ENCODE data around the gene GSG1L. TPM values are rescaled to one million over a fixed set of nuclear protein-coding genes. Genes with fewer than 3 reads are reported as not detected.

The GSG1L gene
- total and polyA plus RNA-seq, 9 of the 15 experiments (the other 6 are each of a cell fraction or from before 2014, with no cell fraction given) = not detected

- H3K27me3 ChIP-seq (ENCODE audit: control insufficient read depth in 2 of 2, insufficient read depth in 2 of 2, low read length in 2 of 2) = no peaks in the 10 kb centered on the region
- no peak overlapping the region for H3K9ac ChIP-seq (ENCODE audit: insufficient read depth in 1 of 2, low read depth in 2 of 2, low read length in 2 of 2)
- H3K36me3 ChIP-seq (ENCODE audit: control insufficient read depth, insufficient read depth, low read length) = peaks cover 99% of the 10 kb centered on the region
- no peaks in the 10 kb centered on the region; the same call in 2 of the 3 replicates for H3K79me2 ChIP-seq (ENCODE audit: control insufficient read depth, insufficient read depth, low read length)
- intact Hi-C loops (cut with micrococcal nuclease) (no loop called here), in situ Hi-C loops (cut with MboI) (no loop called here)
- no peaks in the 10 kb centered on the region for H3K9me3 ChIP-seq (replicated peaks; ENCODE audit: control insufficient read depth, insufficient read depth, low read depth, low read length)
- FAIRE-seq = no peak
- no peak overlapping the region for H3K4me2 ChIP-seq (ENCODE audit: insufficient read depth, low read length)
- no peak for DNase-seq (ENCODE audit: extremely low read depth in 1 of 4, low spot score in 3 of 4)
- H3K9me1 ChIP-seq (ENCODE audit: control insufficient read depth, insufficient read depth, low read length) = no peaks in the 10 kb centered on the region
- 92% methylated on average over 3 of the region's 3 CpGs for WGBS (ENCODE audit: insufficient coverage, low coverage, missing lambda C conversion rate)
- ChIA-PET CTCF (ENCODE audit: low intra/inter-chr PET ratio) (no interaction called here), POLR2A (no interaction called here)
- H3K4me1 ChIP-seq (replicated peaks in 1 of 2; ENCODE audit: control insufficient read depth in 2 of 2, insufficient read depth in 2 of 2, low read length in 2 of 2) = peaks cover 0 to 6% of the 10 kb centered on the region in 2 experiments; a peak in 2 of 5 replicates
- no peak overlapping the region for H3K4me3 ChIP-seq
- ATAC-seq = no peak
- no peak overlapping the region for H2AFZ ChIP-seq (ENCODE audit: low read depth, low read length)
- TSS peak; percentile 4 for BruUV-seq (replicated peaks)
- H4K20me1 ChIP-seq (replicated peaks; ENCODE audit: control insufficient read depth, insufficient read depth, low read length) = peaks cover 7% of the 10 kb centered on the region; the same call in 1 of the 2 replicates
- no peak overlapping the region for H3K27ac ChIP-seq (ENCODE audit: extremely low read depth, low read depth, low read length)
- no peak for TF ChIP-seq SMAD1 (IDR thresholded peaks at IDR 0.05; ENCODE audit: low read depth, low read length, partially characterized antibody)
- no peak for TF ChIP-seq ZNF57 (CRISPR knock-in tag; IDR thresholded peaks at IDR 0.05)
- no peak for TF ChIP-seq CBX8 (IDR thresholded peaks at IDR 0.05; ENCODE audit: borderline replicate concordance, extremely low read depth, low read depth, low read length, poor library complexity, severe bottlenecking)
- no peak for TF ChIP-seq ATF1 (CRISPR knock-in tag; IDR thresholded peaks at IDR 0.05)
- no peak for TF ChIP-seq ATF1 (tag; IDR thresholded peaks at IDR 0.05)
- no peak for TF ChIP-seq SPI1 (IDR thresholded peaks at IDR 0.05; ENCODE audit: borderline replicate concordance, low read depth, low read length)
- TF ChIP-seq ZNF407 (IDR thresholded peaks at IDR 0.05; ENCODE audit: low read depth) = no peak
- TF ChIP-seq ZNF280A (IDR thresholded peaks at IDR 0.05; ENCODE audit: low read depth, partially characterized antibody) = no peak
- no peak for TF ChIP-seq FOXJ3 (CRISPR knock-in tag; IDR thresholded peaks at IDR 0.05)
- no peak for TF ChIP-seq FUS (optimal IDR thresholded peaks at IDR 0.05; ENCODE audit: low read depth, low read length)
- TF ChIP-seq SP1 (CRISPR knock-in tag; IDR thresholded peaks at IDR 0.05) = no peak
- no peak for TF ChIP-seq ASH1L (IDR thresholded peaks at IDR 0.05; ENCODE audit: borderline replicate concordance, low read depth, partially characterized antibody)
Observed at GRCh38 chr16:28105297-28105696, 41.8 kb upstream of the GSG1L start.

All from K562 (cell line).